ENCODE data around the gene EML1.

EML1 gene

GRCh38 chr14:99820702-99821331, 27.6 kb downstream of the EML1 start:
- 94% methylated on average over 10 of the region's 10 CpGs for WGBS
- Histone ChIP-seq H3K9me3 (ENCODE audit: insufficient read depth, low read depth, low read length) (no peaks in the 10 kb centered on the region), H3K9ac (ENCODE audit: low read depth, low read length) (no peak overlapping the region), H3K27me3 (ENCODE audit: insufficient read depth, low read length) (no peaks in the 10 kb centered on the region), H3K4me3 (ENCODE audit: low read length) (no peak overlapping the region), H3K27ac (ENCODE audit: low read depth, low read length) (no peak overlapping the region), H3K36me3 (ENCODE audit: insufficient read depth, low read length) (no peaks in the 10 kb centered on the region), H3K4me1 (ENCODE audit: insufficient read depth, low read length) (peaks cover 21% of the 10 kb centered on the region)

GRCh38 chr14:99821519-99822508, 28.6 kb downstream of the EML1 start:
- no peak overlapping the region for H3K4me3 ChIP-seq (ENCODE audit: low read length)
- no peak overlapping the region for H3K27ac ChIP-seq (ENCODE audit: low read depth, low read length)
- WGBS = 71% methylated on average over 8 of the region's 8 CpGs
- H3K9ac ChIP-seq (ENCODE audit: low read depth, low read length) = no peak overlapping the region
- no peaks in the 10 kb centered on the region for H3K9me3 ChIP-seq (ENCODE audit: insufficient read depth, low read depth, low read length)
- H3K36me3 ChIP-seq (ENCODE audit: insufficient read depth, low read length) = no peaks in the 10 kb centered on the region
- peaks cover 22% of the 10 kb centered on the region for H3K4me1 ChIP-seq (ENCODE audit: insufficient read depth, low read length)
- no peaks in the 10 kb centered on the region for H3K27me3 ChIP-seq (ENCODE audit: insufficient read depth, low read length)

- Histone ChIP-seq H3K27ac (ENCODE audit: low read depth, low read length) (no peak overlapping the region), H3K4me1 (ENCODE audit: insufficient read depth, low read length) (peaks cover 22% of the 10 kb centered on the region), H3K36me3 (ENCODE audit: insufficient read depth, low read length) (no peaks in the 10 kb centered on the region), H3K27me3 (ENCODE audit: insufficient read depth, low read length) (no peaks in the 10 kb centered on the region), H3K4me3 (ENCODE audit: low read length) (no peak overlapping the region), H3K9me3 (ENCODE audit: insufficient read depth, low read depth, low read length) (no peaks in the 10 kb centered on the region), H3K9ac (ENCODE audit: low read depth, low read length) (no peak overlapping the region)
- WGBS = 84% methylated on average over 18 of the region's 18 CpGs
Measured at GRCh38 chr14:99822800-99823455, 29.7 kb downstream of the EML1 start.

- H3K36me3 ChIP-seq (ENCODE audit: insufficient read depth, low read length) = no peaks in the 10 kb centered on the region
- no peak overlapping the region for H3K27ac ChIP-seq (ENCODE audit: low read depth, low read length)
- H3K4me3 ChIP-seq (ENCODE audit: low read length) = no peak overlapping the region
- H3K4me1 ChIP-seq (ENCODE audit: insufficient read depth, low read length) = peaks cover 21% of the 10 kb centered on the region
- no peaks in the 10 kb centered on the region for H3K27me3 ChIP-seq (ENCODE audit: insufficient read depth, low read length)
- no peaks in the 10 kb centered on the region for H3K9me3 ChIP-seq (ENCODE audit: insufficient read depth, low read depth, low read length)
- no peak overlapping the region for H3K9ac ChIP-seq (ENCODE audit: low read depth, low read length)
- WGBS = 88% methylated on average over 2 of the region's 2 CpGs
Measured at GRCh38 chr14:99824776-99825175, 31.6 kb downstream of the EML1 start.

GRCh38 chr14:99829450-99829849, 36.2 kb downstream of the EML1 start:
- H3K36me3 ChIP-seq (ENCODE audit: insufficient read depth, low read length) = no peaks in the 10 kb centered on the region
- no peaks in the 10 kb centered on the region for H3K9me3 ChIP-seq (ENCODE audit: insufficient read depth, low read depth, low read length)
- H3K27me3 ChIP-seq (ENCODE audit: insufficient read depth, low read length) = no peaks in the 10 kb centered on the region
- WGBS = 97% methylated on average over 2 of the region's 2 CpGs
- H3K9ac ChIP-seq (ENCODE audit: low read depth, low read length) = no peak overlapping the region
- peaks cover 21% of the 10 kb centered on the region for H3K4me1 ChIP-seq (ENCODE audit: insufficient read depth, low read length)
- H3K4me3 ChIP-seq (ENCODE audit: low read length) = no peak overlapping the region
- H3K27ac ChIP-seq (ENCODE audit: low read depth, low read length) = no peak overlapping the region

- WGBS = 91% methylated on average over 5 of the region's 5 CpGs
- no peaks in the 10 kb centered on the region for H3K27me3 ChIP-seq (ENCODE audit: insufficient read depth, low read length)
- H3K9ac ChIP-seq (ENCODE audit: low read depth, low read length) = no peak overlapping the region
- peaks cover 18% of the 10 kb centered on the region for H3K4me1 ChIP-seq (ENCODE audit: insufficient read depth, low read length)
- H3K4me3 ChIP-seq (ENCODE audit: low read length) = no peak overlapping the region
- no peak overlapping the region for H3K27ac ChIP-seq (ENCODE audit: low read depth, low read length)
- no peaks in the 10 kb centered on the region for H3K36me3 ChIP-seq (ENCODE audit: insufficient read depth, low read length)
- H3K9me3 ChIP-seq (ENCODE audit: insufficient read depth, low read depth, low read length) = no peaks in the 10 kb centered on the region
Measured at GRCh38 chr14:99831303-99831702, 38.1 kb downstream of the EML1 start.

- no peak overlapping the region for H3K27ac ChIP-seq (ENCODE audit: low read depth, low read length)
- H3K4me3 ChIP-seq (ENCODE audit: low read length) = no peak overlapping the region
- H3K36me3 ChIP-seq (ENCODE audit: insufficient read depth, low read length) = no peaks in the 10 kb centered on the region
- H3K9ac ChIP-seq (ENCODE audit: low read depth, low read length) = no peak overlapping the region
- WGBS = 79% methylated on average over 7 of the region's 8 CpGs
- no peaks in the 10 kb centered on the region for H3K9me3 ChIP-seq (ENCODE audit: insufficient read depth, low read depth, low read length)
- H3K4me1 ChIP-seq (ENCODE audit: insufficient read depth, low read length) = peaks cover 22% of the 10 kb centered on the region
- no peaks in the 10 kb centered on the region for H3K27me3 ChIP-seq (ENCODE audit: insufficient read depth, low read length)
Measured at GRCh38 chr14:99831903-99832685, 38.9 kb downstream of the EML1 start.

- Histone ChIP-seq H3K9ac (ENCODE audit: low read depth, low read length) (no peak overlapping the region), H3K9me3 (ENCODE audit: insufficient read depth, low read depth, low read length) (no peaks in the 10 kb centered on the region), H3K27ac (ENCODE audit: low read depth, low read length) (no peak overlapping the region), H3K4me1 (ENCODE audit: insufficient read depth, low read length) (peaks cover 67% of the 10 kb centered on the region), H3K27me3 (ENCODE audit: insufficient read depth, low read length) (no peaks in the 10 kb centered on the region; the same call in 1 of the 2 replicates), H3K36me3 (ENCODE audit: insufficient read depth, low read length) (no peaks in the 10 kb centered on the region), H3K4me3 (ENCODE audit: low read length) (no peak overlapping the region)
- WGBS = 86% methylated on average over 2 of the region's 2 CpGs
Measured at GRCh38 chr14:99837822-99838221, 44.6 kb downstream of the EML1 start.

- H3K27me3 ChIP-seq (ENCODE audit: insufficient read depth, low read length) = no peaks in the 10 kb centered on the region; the same call in 1 of the 2 replicates
- WGBS = 38% methylated on average over 14 of the region's 14 CpGs
- H3K36me3 ChIP-seq (ENCODE audit: insufficient read depth, low read length) = no peaks in the 10 kb centered on the region
- H3K9me3 ChIP-seq (ENCODE audit: insufficient read depth, low read depth, low read length) = no peaks in the 10 kb centered on the region
- H3K4me3 ChIP-seq (ENCODE audit: low read length) = peak overlapping the region; percentile 22; the same call in 1 of the 2 replicates
- H3K27ac ChIP-seq (ENCODE audit: low read depth, low read length) = peak overlapping the region; percentile 61
- 0 out of 2 replicates have a peak overlapping the region, but pooled peaks have one; percentile 6 for H3K9ac ChIP-seq (ENCODE audit: low read depth, low read length)
- peaks cover 59% of the 10 kb centered on the region for H3K4me1 ChIP-seq (ENCODE audit: insufficient read depth, low read length)
Measured at GRCh38 chr14:99838639-99839134, 45.5 kb downstream of the EML1 start.

GRCh38 chr14:99839696-99840095, 46.5 kb downstream of the EML1 start:
- no peak overlapping the region for H3K9ac ChIP-seq (ENCODE audit: low read depth, low read length)
- H3K4me1 ChIP-seq (ENCODE audit: insufficient read depth, low read length) = peaks cover 58% of the 10 kb centered on the region
- H3K4me3 ChIP-seq (ENCODE audit: low read length) = no peak overlapping the region
- H3K9me3 ChIP-seq (ENCODE audit: insufficient read depth, low read depth, low read length) = no peaks in the 10 kb centered on the region
- 85% methylated on average over 8 of the region's 8 CpGs for WGBS
- no peaks in the 10 kb centered on the region; the same call in 1 of the 2 replicates for H3K27me3 ChIP-seq (ENCODE audit: insufficient read depth, low read length)
- H3K36me3 ChIP-seq (ENCODE audit: insufficient read depth, low read length) = no peaks in the 10 kb centered on the region
- peak overlapping the region; percentile 61; the same call in 1 of the 2 replicates for H3K27ac ChIP-seq (ENCODE audit: low read depth, low read length)
